GM23248 (cell line): ENCODE measurements around the gene SLF2.

Source experiments
- EZH2 ChIP-seq: fragments of 200-600 bp; sonication (generic); IDR thresholded peaks from 2 replicates; pipeline ENCODE4 v1.6.1; 2018; ENCODE audit warnings: antibody characterized with exemption, mild to moderate bottlenecking; ENCODE audit not compliant: insufficient read depth, poor library complexity, severe bottlenecking
- EZH2phosphoT487 ChIP-seq: fragments of 200-600 bp; sonication (generic); IDR thresholded peaks from 2 replicates; pipeline ENCODE4 v1.6.1; 2018; ENCODE audit warnings: antibody characterized with exemption, moderate library complexity, mild to moderate bottlenecking, low read depth; ENCODE audit not compliant: insufficient read depth

DNA sequence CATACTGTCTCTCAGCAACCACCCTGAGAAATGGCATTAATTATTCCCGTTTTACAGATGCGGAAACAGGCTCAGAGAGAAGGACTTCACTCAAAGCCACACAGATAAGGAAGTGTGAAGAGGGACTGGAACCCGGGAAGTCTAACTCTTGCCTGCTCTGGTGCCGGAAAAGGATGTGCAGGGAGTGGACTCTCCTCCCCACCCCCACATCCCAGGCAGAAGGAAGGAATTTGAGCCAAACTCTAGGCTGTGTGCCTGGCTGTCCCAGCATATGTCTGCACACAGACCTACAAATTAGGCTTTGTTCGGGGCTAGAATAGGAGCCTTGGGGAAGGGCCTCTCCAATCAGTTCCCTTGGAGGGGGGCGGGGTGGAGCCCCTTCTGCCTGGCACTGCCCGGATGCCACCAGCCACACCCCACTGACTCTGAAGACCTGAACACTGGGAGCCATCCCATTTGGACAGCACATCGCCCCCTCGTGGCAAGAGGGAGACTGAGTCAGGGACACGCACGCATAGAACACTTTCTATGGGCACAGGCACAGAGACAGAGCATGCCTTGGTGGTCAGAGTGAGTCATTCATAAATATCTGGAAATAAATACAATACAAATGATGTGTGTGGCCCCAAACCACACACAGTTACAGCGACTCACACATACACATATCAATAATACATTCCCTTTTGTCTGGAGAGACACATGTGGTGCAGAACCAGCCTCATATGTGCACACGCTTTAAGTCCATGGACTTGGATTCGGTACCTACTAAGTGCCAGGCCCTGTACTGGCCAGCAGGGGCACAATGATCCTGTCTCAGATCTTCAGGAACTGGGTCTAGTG, 100.0 kb downstream of the SLF2 start:
- TF ChIP-seq EZH2phosphoT487 (no peak), EZH2 (no peak)
